Islet precursor cell (in vitro differentiated cells): ENCODE measurements around the gene CATSPERB.
"Not testable (repeated sequence)": the region's sequence is repeated elsewhere in the genome, so short reads cannot be mapped to it uniquely, and the experiment has no call there.

Experiments used
- DNase-seq: peaks from one replicate; pipeline ENCODE4 v3.0.0-alpha.2; 2018

CATSPERB gene

DNA sequence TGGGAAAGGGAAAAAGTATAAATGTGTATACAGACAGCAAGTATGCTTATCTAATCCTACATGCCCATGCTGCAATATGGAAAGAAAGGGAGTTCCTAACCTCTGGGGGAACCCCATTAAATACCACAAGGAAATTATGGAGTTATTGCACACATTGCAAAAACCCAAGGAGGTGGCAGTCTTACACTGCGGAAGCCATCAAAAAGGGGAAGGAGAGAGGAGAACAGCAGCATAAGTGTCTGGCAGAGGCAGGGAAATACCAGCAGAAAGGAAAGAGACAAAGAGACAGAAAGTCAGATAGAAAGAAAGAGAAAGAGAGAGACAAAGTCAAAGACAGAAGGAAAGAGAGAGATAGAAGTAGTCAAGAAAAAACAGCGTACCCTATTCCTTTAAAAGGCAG, 64.8 kb downstream of the CATSPERB start:
- DNase-seq = not testable (repeated sequence)

GRCh38 chr14:91660790-91661189, 71.1 kb downstream of the CATSPERB start:
- DNase-seq = no peak

DNA sequence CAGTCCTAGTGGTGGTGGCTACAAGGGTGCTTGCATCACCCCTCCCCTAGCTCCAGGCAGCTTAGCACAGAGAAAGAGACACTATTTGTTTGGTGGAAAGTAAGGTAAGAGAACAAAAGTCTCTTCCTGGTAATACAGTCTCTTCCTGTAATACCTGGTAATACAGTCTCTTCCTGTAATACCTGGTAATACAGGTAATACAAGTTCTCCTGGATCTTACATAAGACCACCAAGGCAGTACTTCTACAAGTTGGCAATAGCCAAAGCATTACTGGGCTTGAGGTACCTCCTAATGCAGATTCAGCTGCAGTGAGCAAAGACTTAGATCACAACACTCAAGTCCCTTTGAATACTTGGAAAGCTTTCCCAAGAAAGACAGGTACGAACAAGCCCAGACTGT, 77.0 kb downstream of the CATSPERB start:
- DNase-seq = no peak

GRCh38 chr14:91653451-91653850, 78.4 kb downstream of the CATSPERB start:
- no peak for DNase-seq

DNA sequence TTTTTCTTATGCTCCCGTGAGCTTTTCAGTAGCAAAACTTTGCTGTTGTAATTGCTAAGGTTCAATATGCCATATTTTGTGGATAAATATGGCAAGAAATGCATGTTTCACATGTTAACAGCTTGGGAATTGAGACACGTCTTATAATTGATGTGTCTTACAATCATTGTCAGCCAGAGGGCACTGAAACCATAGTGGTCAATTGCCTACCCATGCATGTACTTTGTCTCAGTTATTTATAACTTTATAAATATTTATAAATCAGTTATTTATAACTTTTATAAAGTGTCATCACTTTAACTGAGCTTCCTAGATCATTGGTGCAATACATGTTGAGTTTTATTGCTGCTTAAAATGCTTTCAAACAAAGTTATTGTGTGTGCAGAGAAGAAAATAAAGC, 82.0 kb downstream of the CATSPERB start:
- no peak for DNase-seq

DNA sequence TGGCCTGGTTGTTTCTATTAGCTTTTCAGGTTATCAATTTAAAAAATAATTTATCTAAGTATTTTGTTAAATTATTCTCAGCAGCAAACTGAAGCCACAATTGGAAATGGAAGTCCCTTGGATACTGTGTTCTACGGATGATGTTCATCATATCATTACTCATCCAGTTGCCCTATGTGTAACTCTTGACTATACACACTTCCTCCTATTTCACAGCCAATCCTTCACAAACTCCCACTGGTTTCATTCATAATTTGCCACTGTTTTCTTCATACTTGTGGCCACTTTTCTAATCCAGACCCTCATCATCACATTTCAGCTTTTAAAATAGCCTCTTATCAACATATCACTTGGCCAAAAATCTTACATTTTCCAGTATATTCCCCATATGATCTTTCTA, 84.0 kb downstream of the CATSPERB start:
- DNase-seq = no peak

DNA sequence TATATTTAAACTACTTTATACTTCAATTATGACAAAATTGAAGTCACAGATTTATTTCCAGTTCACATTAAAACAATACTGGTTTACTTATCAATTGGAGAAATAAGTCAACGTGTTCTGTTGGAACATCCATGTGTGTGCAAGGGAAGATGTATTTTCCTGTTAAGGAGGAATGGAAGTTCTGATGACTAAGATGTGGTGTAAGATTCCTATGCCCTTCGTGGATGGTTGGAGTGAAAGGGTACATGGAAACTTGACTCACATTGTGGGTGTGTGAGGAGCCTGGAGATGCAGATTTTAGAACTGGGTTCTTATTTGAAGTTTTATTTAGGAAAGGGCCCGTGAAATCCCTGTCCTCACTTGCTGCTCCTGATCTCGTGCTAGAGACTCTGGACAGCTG, 95.3 kb downstream of the CATSPERB start:
- DNase-seq = no peak

GRCh38 chr14:91624757-91625156, 107.1 kb downstream of the CATSPERB start:
- DNase-seq = no peak

DNA sequence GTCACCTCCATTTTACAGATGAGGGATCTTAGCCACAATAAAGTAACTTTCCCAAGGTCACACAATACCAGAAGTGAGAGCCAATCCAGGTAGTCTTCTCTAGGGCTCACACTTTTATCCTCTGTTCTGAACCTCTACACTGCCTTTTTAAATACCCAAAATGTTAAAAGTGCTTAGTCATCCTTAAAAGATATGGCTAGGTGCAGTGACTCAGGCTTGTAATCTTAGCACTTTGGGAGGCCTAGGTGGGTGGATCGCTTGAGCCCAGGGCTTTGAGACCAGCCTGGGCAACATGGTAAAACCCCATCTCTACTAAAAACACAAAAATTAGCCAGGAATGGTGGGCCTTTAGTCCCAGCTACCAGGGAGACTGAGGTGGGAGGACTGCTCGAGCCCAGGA, 117.7 kb downstream of the CATSPERB start:
- no peak for DNase-seq

GRCh38 chr14:91613459-91614112, 118.3 kb downstream of the CATSPERB start:
- no peak for DNase-seq

DNA sequence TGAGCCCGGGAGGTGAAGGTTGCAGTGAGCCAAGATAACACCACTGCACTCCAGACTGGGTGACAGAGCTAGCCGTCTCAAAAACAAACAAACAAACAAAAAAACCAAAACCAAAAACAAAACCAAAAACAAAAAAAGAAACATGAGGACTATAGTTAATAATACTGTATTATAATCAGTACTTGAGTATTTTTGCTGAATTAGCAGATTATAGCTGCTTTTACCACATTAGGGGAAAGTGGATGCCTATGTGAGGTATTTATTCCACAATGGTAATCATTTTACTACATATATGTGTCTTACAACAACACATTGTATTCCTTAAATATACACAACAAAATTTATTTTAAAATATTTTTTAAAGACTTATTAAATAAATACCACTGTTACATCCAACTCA, 120.4 kb downstream of the CATSPERB start:
- DNase-seq = no peak

- DNase-seq = no peak
Observed at GRCh38 chr14:91609161-91609560, 122.7 kb downstream of the CATSPERB start.

DNA sequence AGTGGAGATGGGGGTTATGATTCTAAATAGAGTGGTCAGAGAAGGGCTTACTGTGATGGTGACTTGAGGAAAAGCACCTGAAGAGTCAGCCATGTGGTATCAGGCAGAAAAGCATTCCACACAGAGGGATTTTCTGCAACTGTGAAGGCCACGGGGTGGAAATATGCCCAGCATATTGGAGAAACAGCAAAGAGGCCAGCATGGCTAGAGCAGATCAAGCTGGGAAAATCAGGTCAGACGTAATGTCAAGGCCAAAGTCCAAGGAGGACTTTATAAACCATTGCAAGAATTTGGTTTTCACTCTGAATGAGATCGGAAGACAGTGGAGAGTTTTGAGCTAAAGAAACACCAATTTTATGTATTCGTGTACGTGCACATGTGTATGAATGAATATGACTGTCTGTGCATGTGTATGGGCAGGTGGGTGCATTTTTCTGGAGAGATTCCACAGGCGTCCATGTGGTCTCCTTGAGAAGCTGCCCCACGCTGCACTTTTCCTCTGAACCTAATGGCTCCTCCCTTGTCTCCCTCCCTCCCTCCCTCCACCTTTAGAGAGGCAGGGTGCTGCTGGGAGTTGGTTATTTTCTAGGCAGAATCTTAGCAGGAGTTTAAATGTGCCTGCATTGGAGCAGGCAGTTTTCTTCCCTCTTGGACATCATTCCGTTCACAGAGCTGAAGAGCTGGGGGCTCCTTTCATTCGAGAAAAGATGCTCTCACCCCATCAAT, 124.4 kb downstream of the CATSPERB start:
- DNase-seq = no peak

- DNase-seq = no peak
Observed at GRCh38 chr14:91606851-91607250, 125.0 kb downstream of the CATSPERB start.

DNA sequence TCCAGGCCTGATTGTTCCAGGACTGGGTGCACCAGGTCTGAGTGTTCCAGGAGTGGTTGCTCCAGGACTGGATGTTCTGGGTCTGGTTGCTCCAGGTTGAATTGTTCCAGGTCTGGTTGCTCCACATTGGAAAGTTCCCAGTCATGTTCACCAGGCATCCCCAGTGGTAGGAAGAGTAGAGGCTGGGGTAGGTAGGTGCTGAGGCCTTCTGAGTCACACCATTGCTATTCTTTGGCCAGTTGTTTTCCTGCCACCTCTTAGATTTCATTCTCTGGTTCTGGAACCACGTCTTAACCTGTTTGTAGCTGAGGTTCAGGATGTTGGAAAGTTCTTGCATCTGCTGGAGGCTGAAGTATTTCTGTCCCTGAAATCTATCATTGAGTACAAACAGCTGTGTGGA, 127.3 kb downstream of the CATSPERB start:
- not testable (repeated sequence) for DNase-seq

GRCh38 chr14:91599994-91600393, 131.9 kb downstream of the CATSPERB start:
- no peak for DNase-seq

DNA sequence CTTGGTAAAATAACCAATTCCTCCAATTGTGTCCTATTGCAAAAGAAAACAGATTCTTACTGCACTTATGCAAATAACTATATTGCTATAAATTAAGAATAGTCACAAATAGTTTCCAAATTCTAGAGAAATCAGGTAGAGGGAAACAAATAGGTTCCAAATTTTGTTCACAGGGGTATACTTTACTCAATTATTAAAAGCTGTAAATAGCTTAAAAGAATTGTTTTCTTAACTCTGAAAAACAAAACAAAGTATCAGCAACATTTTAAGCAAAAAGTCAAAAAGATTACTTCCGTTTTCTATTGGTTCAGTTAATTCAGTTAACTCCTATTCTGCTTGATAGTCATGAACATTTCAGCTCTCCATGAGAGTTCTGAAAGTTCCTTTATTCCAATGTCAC, 136.2 kb downstream of the CATSPERB start:
- no peak for DNase-seq

GRCh38 chr14:91593957-91594356, 137.9 kb downstream of the CATSPERB start:
- not testable (repeated sequence) for DNase-seq

DNA sequence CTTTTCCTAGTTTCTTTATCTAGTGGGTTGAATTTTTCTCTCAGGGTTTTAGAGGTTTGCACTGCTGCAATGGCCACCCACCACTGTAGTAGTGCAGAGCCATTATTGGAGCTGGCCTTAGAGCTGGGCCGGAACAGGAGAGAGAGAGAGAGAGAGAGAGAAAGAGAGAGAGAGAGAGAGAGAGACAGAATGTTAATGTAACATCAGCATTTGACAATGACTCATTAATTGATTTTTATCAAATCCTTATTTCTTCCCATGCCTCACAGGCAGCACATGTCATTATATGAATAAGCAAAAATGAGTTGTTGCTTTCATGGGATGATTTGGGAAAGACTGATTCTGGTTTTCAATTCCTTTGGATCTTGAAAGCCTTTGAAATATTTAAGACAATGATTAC, 145.5 kb downstream of the CATSPERB start:
- DNase-seq = no peak

DNA sequence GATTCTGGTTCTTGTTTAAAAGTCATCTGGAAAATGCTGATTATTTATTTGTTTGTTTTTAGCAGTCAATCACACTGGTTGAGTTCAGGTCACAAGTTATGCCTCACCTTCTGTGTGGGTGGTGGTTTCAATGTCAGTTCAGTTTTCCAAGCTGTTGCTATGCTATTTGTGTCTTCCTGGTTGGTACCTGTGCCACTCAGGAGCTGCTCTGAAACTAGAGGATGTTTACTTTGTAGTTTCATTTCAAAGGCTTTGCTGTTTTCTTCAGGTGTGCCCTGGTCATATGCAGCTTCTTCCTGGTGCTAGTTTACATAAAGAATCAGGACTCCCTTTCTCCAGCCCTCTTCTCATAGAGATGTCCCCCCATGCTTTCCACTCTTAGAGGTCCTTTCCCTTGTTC, 146.0 kb downstream of the CATSPERB start:
- DNase-seq = no peak

- no peak for DNase-seq
Observed at GRCh38 chr14:91582761-91583160, 149.1 kb downstream of the CATSPERB start.

DNA sequence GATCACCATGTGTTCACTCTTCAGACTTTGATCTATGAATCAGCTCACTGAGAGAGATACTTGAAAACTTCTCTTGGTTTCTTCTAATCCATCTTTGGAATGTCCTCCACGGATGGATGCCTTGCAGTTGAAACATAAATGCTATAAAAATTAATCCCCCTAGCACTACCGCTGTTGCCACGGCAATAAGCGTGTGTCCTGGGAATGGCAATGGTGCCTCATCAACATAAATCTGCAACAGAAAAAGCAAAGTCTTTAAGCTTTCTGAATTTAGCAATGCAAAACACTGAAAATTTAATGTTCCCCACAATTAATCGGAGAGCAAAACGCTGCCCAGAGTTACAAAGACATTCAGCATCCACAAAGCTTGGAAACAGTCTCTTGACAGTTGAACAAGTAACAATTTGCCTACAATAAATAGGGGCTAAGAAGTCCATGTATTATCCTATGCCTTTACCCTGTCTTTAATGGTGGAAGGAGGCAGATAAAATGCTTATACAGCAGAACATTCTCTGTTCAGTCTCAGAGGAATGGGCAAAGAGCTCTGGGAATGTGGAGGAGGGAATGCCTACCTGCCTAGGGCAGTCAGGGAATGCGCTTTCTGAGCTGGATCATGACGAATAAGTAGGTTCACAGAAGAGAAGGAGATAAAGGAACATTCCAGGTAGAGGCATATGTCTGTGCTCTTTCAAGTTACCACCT, 150.9 kb downstream of the CATSPERB start:
- no peak for DNase-seq

GRCh38 chr14:91577632-91578233, 154.2 kb downstream of the CATSPERB start:
- no peak for DNase-seq
